ENCODE results near the gene ARAP1.

DNA sequence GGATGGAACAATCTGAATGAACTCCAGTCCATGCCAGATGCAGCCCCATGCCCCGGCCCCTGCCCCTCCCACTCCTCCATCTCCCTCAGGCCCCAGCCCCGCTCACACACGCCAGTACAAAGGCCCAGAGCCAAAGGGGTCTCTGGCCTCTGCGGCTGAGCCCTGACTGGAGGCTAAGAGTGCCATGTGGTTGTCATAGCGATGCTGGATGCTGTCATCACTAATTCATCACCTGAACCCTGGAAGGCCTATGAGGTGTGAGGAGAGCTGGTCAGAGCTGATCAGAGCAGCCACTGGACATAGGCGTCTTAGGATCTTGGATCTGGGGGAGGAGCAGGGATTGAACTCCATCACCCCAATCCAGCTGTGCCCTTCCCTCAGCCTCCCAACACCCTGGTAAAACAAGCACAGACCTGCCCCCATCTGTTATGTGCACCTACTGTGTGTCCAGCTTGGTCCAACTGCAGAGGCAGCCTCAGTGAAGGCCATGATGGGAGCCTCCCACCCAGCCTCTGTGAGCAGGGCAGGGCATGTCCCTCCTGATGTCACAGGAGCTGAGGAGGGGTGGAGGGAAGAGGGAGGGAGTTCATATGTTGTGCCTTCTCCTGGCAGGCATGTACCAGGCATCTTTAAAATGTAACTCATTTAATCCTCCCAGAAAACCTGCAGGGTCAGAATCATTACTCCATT is 94.7 kb downstream of the ARAP1 start:
- no peak for TF ChIP-seq CTCF (conservative IDR thresholded peaks at IDR 0.05)
- no peak for TF ChIP-seq EZH2 (IDR thresholded peaks at IDR 0.05; ENCODE audit: low read depth)
